CD14-positive monocyte (primary cell): ENCODE measurements around the gene BCL7C. TPM values are rescaled to one million over a fixed set of nuclear protein-coding genes. Genes with fewer than 3 reads are reported as not detected.

Experiments used
- DNase-seq, 3 donors: peaks; one replicate each; pipeline ENCODE4 v3.0.0-alpha.2; 2011 to 2022
- H2AFZ ChIP-seq: 2 replicates; pipeline ENCODE4 v1.6.0; 2012; ENCODE audit warnings: mild to moderate bottlenecking, low read depth, low read length, inconsistent platforms; ENCODE audit not compliant: insufficient read depth, poor library complexity, severe bottlenecking
- H3K27ac ChIP-seq, 2 donors: 1 replicate in 1 of 2; 2 replicates in 1 of 2; pipeline ENCODE4 v1.5.1; 2012 to 2013; ENCODE audit warnings: low read length in 2 of 2, control low read depth in 1 of 2, inconsistent platforms in 1 of 2, low read depth in 1 of 2, mild to moderate bottlenecking in 1 of 2
- H3K27me3 ChIP-seq, 2 donors: one replicate each; pipeline versions ENCODE4 v1.6.0 to v1.6.1; 2011 to 2013; ENCODE audit warnings: low read length in 2 of 2; ENCODE audit not compliant: control insufficient read depth in 2 of 2, insufficient read depth in 2 of 2
- H3K36me3 ChIP-seq, 2 donors: replicated peaks in 1 of 2; 1 replicate in 1 of 2; 2 replicates in 1 of 2; pipeline versions ENCODE4 v1.5.1 to v1.6.1; 2012 to 2013; ENCODE audit warnings: low read length in 2 of 2, control low read depth in 1 of 2, inconsistent platforms in 1 of 2, mild to moderate bottlenecking in 1 of 2; ENCODE audit not compliant: insufficient read depth in 2 of 2, control insufficient read depth in 1 of 2
- H3K4me1 ChIP-seq, 2 donors: 1 replicate in 1 of 2; 2 replicates in 1 of 2; pipeline versions ENCODE4 v1.5.1 to v1.6.1; 2012 to 2013; ENCODE audit warnings: low read length in 2 of 2, control low read depth in 1 of 2, inconsistent platforms in 1 of 2, mild to moderate bottlenecking in 1 of 2, moderate library complexity in 1 of 2; ENCODE audit not compliant: insufficient read depth in 2 of 2, control insufficient read depth in 1 of 2
- H3K4me2 ChIP-seq: replicated peaks from 2 replicates; pipeline ENCODE3; 2012; ENCODE audit warnings: low read length, moderate library complexity, mild to moderate bottlenecking; ENCODE audit not compliant: poor library complexity, severe bottlenecking; ENCODE audit errors: extremely low read depth
- H3K4me3 ChIP-seq, 3 experiments: fragments of 200-600 bp in 1 of 3; sonication (generic) in 1 of 3; replicated peaks in 1 of 3; 1 replicate in 2 of 3; 2 replicates in 1 of 3; pipeline ENCODE4 v1.5.1; 2011 to 2013; ENCODE audit warnings: low read length in 3 of 3, mild to moderate bottlenecking in 3 of 3, control low read depth in 2 of 3, low read depth in 2 of 3, inconsistent platforms in 1 of 3, moderate library complexity in 1 of 3
- H3K79me2 ChIP-seq: 2 replicates; pipeline ENCODE4 v1.6.0; 2012; ENCODE audit warnings: mild to moderate bottlenecking, control low read depth, inconsistent platforms, low read length, moderate library complexity; ENCODE audit not compliant: insufficient read depth
- H3K9ac ChIP-seq: 2 replicates; pipeline ENCODE4 v1.6.0; 2017; ENCODE audit warnings: low read length, mild to moderate bottlenecking; ENCODE audit not compliant: insufficient read depth, poor library complexity, severe bottlenecking
- H3K9me3 ChIP-seq, 2 donors: replicated peaks in 1 of 2; 1 replicate in 1 of 2; 2 replicates in 1 of 2; pipeline versions ENCODE4 v1.5.1 to v1.6.1; 2012 to 2013; ENCODE audit warnings: low read length in 2 of 2, control low read depth in 1 of 2; ENCODE audit not compliant: control insufficient read depth in 1 of 2, insufficient read depth in 1 of 2
- H4K20me1 ChIP-seq: 2 replicates; pipeline ENCODE4 v1.6.0; 2012; ENCODE audit warnings: mild to moderate bottlenecking, low read length, control low read depth, moderate library complexity; ENCODE audit not compliant: insufficient read depth
- H3K27ac Mint-ChIP-seq, 7 donors: one replicate each; pipeline ENCODE4 v1.8.0; 2020; ENCODE audit warnings: mild to moderate bottlenecking in 7 of 7, mixed read lengths in 7 of 7, moderate library complexity in 6 of 7, inconsistent platforms in 2 of 7
- H3K27me3 Mint-ChIP-seq, 3 donors: one replicate each; pipeline ENCODE4 v1.8.0; 2021 to 2022; ENCODE audit warnings: low read depth in 3 of 3, mild to moderate bottlenecking in 3 of 3, mixed read lengths in 3 of 3, moderate library complexity in 3 of 3, inconsistent platforms in 1 of 3
- H3K36me3 Mint-ChIP-seq, 2 donors: one replicate each; pipeline ENCODE4 v1.8.0; 2020; ENCODE audit warnings: mixed read lengths in 2 of 2, inconsistent platforms in 1 of 2, mild to moderate bottlenecking in 1 of 2
- H3K4me1 Mint-ChIP-seq: one replicate; pipeline ENCODE4 v1.8.0; 2020; ENCODE audit warnings: mild to moderate bottlenecking, mixed read lengths
- H3K4me3 Mint-ChIP-seq, 2 donors: one replicate each; pipeline ENCODE4 v1.8.0; 2020; ENCODE audit warnings: mild to moderate bottlenecking in 2 of 2, mixed read lengths in 2 of 2, moderate library complexity in 1 of 2
- H3K9me3 Mint-ChIP-seq, 7 donors: one replicate each; pipeline ENCODE4 v1.8.0; 2020 to 2022; ENCODE audit warnings: mixed read lengths in 7 of 7, mild to moderate bottlenecking in 6 of 7, moderate library complexity in 6 of 7, inconsistent platforms in 2 of 7
- WGBS: methylation state at CpG from one replicate; pipeline ENCODE4 v1.1.5; 2013; ENCODE audit warnings: missing lambda C conversion rate; ENCODE audit not compliant: insufficient coverage; 5-methylcytosine and 5-hydroxymethylcytosine counted together
- intact Hi-C, 2 donors: fragments of 100-400 bp; cut with micrococcal nuclease; formaldehyde crosslinking; loops; one replicate each; pipeline versions ENCODE4 v1.15.0 to v1.15.1; 2023
- polyA plus RNA-seq, 3 donors: library from polyadenylated mRNA; depleted of rRNA in 1 of 3; unstranded in 2 of 3; stranded (reverse) in 1 of 3; fragments of 300-500 nt in 2 of 3; fragments of >200 nt in 1 of 3; fragmentation: Illumina TruSeq in 2 of 3; gene quantifications; 1 replicate in 2 of 3; 2 replicates in 1 of 3; pipeline ENCODE4 v1.2.3, GENCODE V29; 2012 to 2021
- TF ChIP-seq, protein P1 (sequence below): fragments of 200-600 bp; IDR thresholded peaks from one replicate; pipeline ENCODE4 v1.8.0; 2022; ENCODE audit warnings: antibody characterized with exemption, mild to moderate bottlenecking

Gene BCL7C
- polyA plus RNA-seq, 3 donors, result 11.4 to 19.1 (median 17.4) TPM

- Histone ChIP-seq H3K4me1 (peaks cover 7 to 9% of the 10 kb centered on the region in 2 donors), H3K9me3 (no peaks in the 10 kb centered on the region), H3K79me2 (no peaks in the 10 kb centered on the region), H3K27me3 (no peaks in the 10 kb centered on the region), H3K4me3 (no peak overlapping the region), H3K36me3 (no peaks in the 10 kb centered on the region), H3K27ac (no peak overlapping the region), H3K4me2 (no peak overlapping the region), H4K20me1 (no peaks in the 10 kb centered on the region), H2AFZ (no peak overlapping the region), H3K9ac (no peak overlapping the region)
- Mint-ChIP-seq H3K9me3 (peaks cover 0 to 4% (median 0%) of the 10 kb centered on the region in 7 donors), H3K27ac (no peak overlapping the region), H3K4me1 (peaks cover 10% of the 10 kb centered on the region), H3K4me3 (no peak overlapping the region), H3K36me3 (no peaks in the 10 kb centered on the region), H3K27me3 (no peaks in the 10 kb centered on the region)
- TF ChIP-seq, protein P1, sequence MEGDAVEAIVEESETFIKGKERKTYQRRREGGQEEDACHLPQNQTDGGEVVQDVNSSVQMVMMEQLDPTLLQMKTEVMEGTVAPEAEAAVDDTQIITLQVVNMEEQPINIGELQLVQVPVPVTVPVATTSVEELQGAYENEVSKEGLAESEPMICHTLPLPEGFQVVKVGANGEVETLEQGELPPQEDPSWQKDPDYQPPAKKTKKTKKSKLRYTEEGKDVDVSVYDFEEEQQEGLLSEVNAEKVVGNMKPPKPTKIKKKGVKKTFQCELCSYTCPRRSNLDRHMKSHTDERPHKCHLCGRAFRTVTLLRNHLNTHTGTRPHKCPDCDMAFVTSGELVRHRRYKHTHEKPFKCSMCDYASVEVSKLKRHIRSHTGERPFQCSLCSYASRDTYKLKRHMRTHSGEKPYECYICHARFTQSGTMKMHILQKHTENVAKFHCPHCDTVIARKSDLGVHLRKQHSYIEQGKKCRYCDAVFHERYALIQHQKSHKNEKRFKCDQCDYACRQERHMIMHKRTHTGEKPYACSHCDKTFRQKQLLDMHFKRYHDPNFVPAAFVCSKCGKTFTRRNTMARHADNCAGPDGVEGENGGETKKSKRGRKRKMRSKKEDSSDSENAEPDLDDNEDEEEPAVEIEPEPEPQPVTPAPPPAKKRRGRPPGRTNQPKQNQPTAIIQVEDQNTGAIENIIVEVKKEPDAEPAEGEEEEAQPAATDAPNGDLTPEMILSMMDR, result no peak
- intact Hi-C loops, result loop anchor here (5.0 kb wide), 1 partner anchor 62 kb away; no protein-coding TSS in a partner anchor
- no peak for DNase-seq
- 90% methylated on average over 2 of the region's 5 CpGs for WGBS
Measured at GRCh38 chr16:30840611-30841010, 53.3 kb downstream of the BCL7C start.

DNA sequence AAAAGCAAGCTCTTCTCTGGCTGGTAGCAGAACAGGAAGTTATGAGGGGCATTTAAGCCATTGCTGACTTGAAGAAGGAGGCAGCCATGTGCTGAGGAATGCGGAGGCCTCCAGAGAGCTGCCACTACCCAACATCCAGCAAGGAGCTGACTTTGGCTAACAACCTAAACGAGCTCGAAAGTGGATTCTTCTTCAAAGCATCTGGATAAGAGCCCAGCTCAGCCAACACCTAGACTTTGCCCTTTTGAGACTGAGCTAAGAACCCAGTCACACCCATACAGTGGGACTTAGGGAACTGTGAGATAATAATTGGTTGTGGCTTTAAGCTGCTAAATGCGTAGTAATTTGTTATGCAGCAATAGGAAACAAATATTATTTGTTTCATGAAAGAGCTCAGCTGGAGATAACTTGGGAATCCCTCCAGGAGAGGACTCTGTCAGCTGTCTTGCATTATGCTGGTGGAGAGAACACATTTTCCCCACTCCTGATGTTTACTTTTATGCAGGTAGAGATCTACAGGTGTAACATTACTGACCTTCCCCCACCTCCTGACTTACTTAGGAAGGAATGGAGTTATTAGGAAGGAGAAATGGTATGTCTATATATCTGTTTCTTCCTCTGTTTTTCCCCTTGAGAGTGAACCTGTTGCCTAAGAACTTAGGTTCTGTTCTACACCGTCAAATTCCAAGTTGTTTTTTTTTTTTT lies 54.2 kb downstream of the BCL7C start:
- intact Hi-C loops, result loop anchor here (5.0 kb wide), 1 partner anchor 63 kb away; no protein-coding TSS in a partner anchor
- H3K36me3 ChIP-seq, result no peaks in the 10 kb centered on the region
- peaks cover under 1% of the 10 kb centered on the region in 2 donors for H3K4me1 ChIP-seq
- no peak overlapping the region for H3K4me2 ChIP-seq
- no peak overlapping the region for H3K27ac Mint-ChIP-seq
- H3K27me3 Mint-ChIP-seq, result no peaks in the 10 kb centered on the region
- whole genome bisulfite sequencing, result 100% methylated on average over 2 of the region's 5 CpGs
- no peak overlapping the region for H3K4me3 Mint-ChIP-seq
- no peaks in the 10 kb centered on the region for H4K20me1 ChIP-seq
- peaks cover 2% of the 10 kb centered on the region for H3K4me1 Mint-ChIP-seq
- no peaks in the 10 kb centered on the region for H3K9me3 ChIP-seq
- H3K4me3 ChIP-seq, result no peak overlapping the region
- TF ChIP-seq, protein P1, result no peak
- peaks cover 0 to 4% (median 0%) of the 10 kb centered on the region in 7 donors for H3K9me3 Mint-ChIP-seq
- no peak overlapping the region for H3K27ac ChIP-seq
- no peaks in the 10 kb centered on the region for H3K79me2 ChIP-seq
- H3K9ac ChIP-seq, result no peak overlapping the region
- no peaks in the 10 kb centered on the region for H3K27me3 ChIP-seq
- no peak overlapping the region for H2AFZ ChIP-seq
- no peaks in the 10 kb centered on the region for H3K36me3 Mint-ChIP-seq
- DNase-seq, result no peak
